ENCODE data around the gene CHCHD3.

The CHCHD3 gene

GRCh38 chr7:132773527-132773956 is 308.3 kb downstream of the CHCHD3 start:
- no peak for DNase-seq (ENCODE audit: low spot score)

GRCh38 chr7:132771301-132771730 is 310.6 kb downstream of the CHCHD3 start:
- no peak for DNase-seq (ENCODE audit: low spot score)

GRCh38 chr7:132770055-132770454 is 311.8 kb downstream of the CHCHD3 start:
- DNase-seq (ENCODE audit: low spot score): no peak

GRCh38 chr7:132769280-132769679 is 312.6 kb downstream of the CHCHD3 start:
- DNase-seq (ENCODE audit: low spot score): no peak

- DNase-seq (ENCODE audit: low spot score): no peak
Observed at GRCh38 chr7:132768099-132768498, 313.8 kb downstream of the CHCHD3 start.

- DNase-seq (ENCODE audit: low spot score): no peak
Observed at GRCh38 chr7:132767378-132767777, 314.5 kb downstream of the CHCHD3 start.

- DNase-seq (ENCODE audit: low spot score): no peak
Observed at GRCh38 chr7:132766660-132767059, 315.2 kb downstream of the CHCHD3 start.

GRCh38 chr7:132765861-132766260 is 316.0 kb downstream of the CHCHD3 start:
- DNase-seq (ENCODE audit: low spot score): no peak

GRCh38 chr7:132764762-132765161 is 317.1 kb downstream of the CHCHD3 start:
- DNase-seq (ENCODE audit: low spot score): no peak

- DNase-seq (ENCODE audit: low spot score): no peak
Observed at GRCh38 chr7:132760866-132761265, 321.0 kb downstream of the CHCHD3 start.

- DNase-seq (ENCODE audit: low spot score): no peak
Observed at GRCh38 chr7:132760244-132760623, 321.7 kb downstream of the CHCHD3 start.

GRCh38 chr7:132759482-132760243 is 322.2 kb downstream of the CHCHD3 start:
- DNase-seq (ENCODE audit: low spot score): no peak

- DNase-seq (ENCODE audit: low spot score): no peak
Observed at GRCh38 chr7:132758986-132759385, 322.9 kb downstream of the CHCHD3 start.

GRCh38 chr7:132757783-132758182 is 324.1 kb downstream of the CHCHD3 start:
- DNase-seq (ENCODE audit: low spot score): no peak

- DNase-seq (ENCODE audit: low spot score): no peak
Observed at GRCh38 chr7:132756484-132756990, 325.4 kb downstream of the CHCHD3 start.

- no peak for DNase-seq (ENCODE audit: low spot score)
Observed at GRCh38 chr7:132755538-132756483, 326.1 kb downstream of the CHCHD3 start.

GRCh38 chr7:132752431-132752830 is 329.5 kb downstream of the CHCHD3 start:
- no peak for DNase-seq (ENCODE audit: low spot score)

- no peak for DNase-seq (ENCODE audit: low spot score)
Observed at GRCh38 chr7:132751244-132751647, 330.6 kb downstream of the CHCHD3 start.

GRCh38 chr7:132750530-132751217 is 331.2 kb downstream of the CHCHD3 start:
- no peak for DNase-seq (ENCODE audit: low spot score)

GRCh38 chr7:132750096-132750495 is 331.8 kb downstream of the CHCHD3 start:
- DNase-seq (ENCODE audit: low spot score): no peak

GRCh38 chr7:132745510-132745909 is 336.4 kb downstream of the CHCHD3 start:
- no peak for DNase-seq (ENCODE audit: low spot score)

- no peak for DNase-seq (ENCODE audit: low spot score)
Observed at GRCh38 chr7:132743974-132744373, 337.9 kb downstream of the CHCHD3 start.
